GM12878 (cell line): ENCODE data around the gene B3GALT6. TPM values are rescaled to one million over a fixed set of nuclear protein-coding genes. Genes with fewer than 3 reads are reported as not detected.
A peak's percentile ranks its signal among the peaks of the same experiment; 100 is the strongest.
"Not testable (repeated sequence)": the region's sequence is repeated elsewhere in the genome, so short reads cannot be mapped to it uniquely, and the experiment has no call there.

Experiments used
- ATAC-seq: fragments of 200-7000 bp; cut with Tn5 transposase; 3 replicates; pipeline ENCODE4 v1.9.1; 2020; ENCODE audit warnings: mild to moderate bottlenecking, moderate library complexity
- BruUV-seq: library from RNA; stranded (reverse); fragments of 400-500 nt; replicated peaks from 2 replicates; lab custom pipeline; 2021; lab: Mats Ljungman, UMichigan
- CTCF ChIA-PET: fragments of 300-600 bp; sonication (Branson Sonifier 250); formaldehyde crosslinking; extraction: SDS; loops from one replicate; lab custom pipeline; 2021; ENCODE audit warnings: inconsistent platforms; lab: Yijun Ruan, JAX
- POLR2A ChIA-PET: fragments of 350-600 bp; formaldehyde crosslinking; extraction: SDS; loops from one replicate; lab custom pipeline; 2021; ENCODE audit warnings: inconsistent platforms; lab: Charles Lee
- RAD21 ChIA-PET: fragments of 300-600 bp; sonication (Branson Sonifier 250); formaldehyde crosslinking; loops from one replicate; lab custom pipeline; 2023; ENCODE audit warnings: antibody characterized with exemption; ENCODE audit not compliant: unreplicated experiment; lab: Charles Lee
- SMC1A ChIA-PET: fragments of 300-600 bp; sonication (Branson Sonifier 250); formaldehyde crosslinking; loops from one replicate; lab custom pipeline; 2023; ENCODE audit not compliant: unreplicated experiment, uncharacterized antibody; lab: Charles Lee
- DNase-seq: peaks from one replicate; pipeline ENCODE4 v3.0.0-alpha.2; 2011; ENCODE audit warnings: low read depth, low spot score
- FAIRE-seq: peaks from 3 replicates; lab custom pipeline; 2011; peaks lifted over from hg19 to GRCh38; lab: Jason Lieb, UNC
- H2AFZ ChIP-seq: 2 replicates; pipeline ENCODE4 v1.6.0; 2011; ENCODE audit warnings: low read depth, low read length, control low read depth; ENCODE audit not compliant: control insufficient read depth
- H3K27ac ChIP-seq: 2 replicates; pipeline ENCODE4 v1.5.1; 2011; ENCODE audit warnings: control low read depth; ENCODE audit not compliant: control insufficient read depth, insufficient read depth
- H3K27me3 ChIP-seq, 2 experiments: replicated peaks in 1 of 2; 2 replicates each; pipeline versions ENCODE4 v1.6.0 to v1.6.1; 2011; ENCODE audit warnings: low read length in 1 of 2; ENCODE audit not compliant: control insufficient read depth in 2 of 2, insufficient read depth in 2 of 2
- H3K36me3 ChIP-seq, 2 experiments: 2 replicates each; pipeline ENCODE4 v1.5.1; 2011; ENCODE audit warnings: low read length in 1 of 2; ENCODE audit not compliant: control insufficient read depth in 2 of 2, insufficient read depth in 2 of 2
- H3K4me1 ChIP-seq: 2 replicates; pipeline ENCODE4 v1.6.1; 2011; ENCODE audit warnings: mild to moderate bottlenecking, low read length, moderate library complexity, mixed read lengths; ENCODE audit not compliant: control insufficient read depth, insufficient read depth
- H3K4me2 ChIP-seq: 2 replicates; pipeline ENCODE4 v1.6.0; 2011; ENCODE audit warnings: control low read depth; ENCODE audit not compliant: control insufficient read depth, insufficient read depth
- H3K4me3 ChIP-seq: fragments of 200-600 bp; sonication (generic); 2 replicates; pipeline ENCODE4 v1.5.1; 2016
- H3K79me2 ChIP-seq: 2 replicates; pipeline ENCODE4 v1.6.0; 2011; ENCODE audit warnings: low read length; ENCODE audit not compliant: control insufficient read depth, insufficient read depth
- H3K9ac ChIP-seq: 2 replicates; pipeline ENCODE4 v1.8.0; 2011; ENCODE audit warnings: low read length, control low read depth, mixed read lengths; ENCODE audit not compliant: control insufficient read depth, insufficient read depth
- H3K9me3 ChIP-seq: replicated peaks from 3 replicates; pipeline ENCODE4 v1.5.1; 2011; ENCODE audit warnings: mild to moderate bottlenecking, low read length; ENCODE audit not compliant: control insufficient read depth, insufficient read depth
- H4K20me1 ChIP-seq: 2 replicates; pipeline ENCODE4 v1.6.0; 2011; ENCODE audit not compliant: control insufficient read depth, insufficient read depth
- PML ChIP-seq: IDR thresholded peaks from 2 replicates; pipeline ENCODE4 v1.6.1; 2012; ENCODE audit warnings: low read length, inconsistent platforms
- POLR2A ChIP-seq: IDR thresholded peaks from 2 replicates; pipeline ENCODE4 v1.6.1; 2011; ENCODE audit warnings: low read depth, mild to moderate bottlenecking, low read length
- SMAD5 ChIP-seq: IDR thresholded peaks from 2 replicates; pipeline ENCODE4 v1.6.1; 2016; ENCODE audit warnings: antibody characterized with exemption, low read depth
- SUZ12 ChIP-seq: fragments of 200-600 bp; sonication (generic); IDR thresholded peaks from one replicate; pipeline ENCODE4 v1.6.1; 2018; ENCODE audit warnings: antibody characterized with exemption, mild to moderate bottlenecking; ENCODE audit not compliant: unreplicated experiment
- WGBS: methylation state at CpG from one replicate; pipeline ENCODE4 v1.1.6; 2016; ENCODE audit warnings: low lambda C conversion rate; ENCODE audit not compliant: insufficient replicate concordance, insufficient coverage; ENCODE audit errors: missing lambda C conversion rate; 5-methylcytosine and 5-hydroxymethylcytosine counted together
- in situ Hi-C: fragments of 300-500 bp; cut with MboI; formaldehyde crosslinking; loops from 9 replicates; pipeline ENCODE4 v1.14.3; 2018; ENCODE audit warnings: mixed read lengths
- intact Hi-C: fragments of 100-400 bp; cut with micrococcal nuclease; formaldehyde crosslinking; loops from one replicate; pipeline ENCODE4 v1.14.2; 2022; ENCODE audit not compliant: unreplicated experiment
- polyA plus RNA-seq, 11 experiments: library from polyadenylated mRNA; depleted of rRNA in 4 of 11; unstranded in 6 of 11; stranded (reverse) in 5 of 11; fragments of >200 nt; fragmentation: Nextera tagmentation in 4 of 11; fragmentation: Illumina TruSeq in 1 of 11; extraction: Ambion mirVana in 4 of 11; extraction: Trizol in 1 of 11; gene quantifications; 1 replicate in 1 of 11; 2 replicates in 10 of 11; pipeline versions ENCODE4 v1.2.1 to v1.2.3, GENCODE V29; 2011 to 2016; ENCODE audit warnings: inconsistent platforms in 2 of 11, missing spikeins in 2 of 11, low read depth in 1 of 11
- total RNA-seq, 4 experiments: library from RNA; depleted of rRNA in 3 of 4; stranded (reverse); fragments of >200 nt in 3 of 4; fragmentation: Illumina TruSeq in 1 of 4; extraction: Trizol in 1 of 4; gene quantifications; 2 replicates each; pipeline versions ENCODE4 v1.2.1 to v1.2.3, GENCODE V29; 2013 to 2021

B3GALT6 gene
- total and polyA plus RNA-seq, 10 of the 15 experiments (the other 5 are each of a cell fraction or from before 2014, with no cell fraction given), result 0.53 to 20.8 (median 4.5) TPM

GRCh38 chr1:1246577-1247340 lies 14.7 kb downstream of the B3GALT6 start, which contains the start of gene C1QTNF12:
Gene C1QTNF12 (minus strand): TSS chr1:1246722. CDS start chr1:1246690, 32 bp downstream.
- Histone ChIP-seq H3K27me3 (peaks cover 1 to 5% of the 10 kb centered on the region in 2 experiments; a peak in 3 of 4 replicates), H3K79me2 (no peaks in the 10 kb centered on the region), H3K4me1 (peaks cover 12% of the 10 kb centered on the region), H3K9ac (no peak within 1 kb of the TSS), H3K9me3 (no peaks in the 10 kb centered on the region), H3K4me2 (no peak within 1 kb of the TSS), H2AFZ (no peak within 1 kb of the TSS), H3K27ac (no peak within 1 kb of the TSS), H3K36me3 (no peaks in the 10 kb centered on the region), H4K20me1 (no peaks in the 10 kb centered on the region), H3K4me3 (no peak within 1 kb of the TSS)
- 7% methylated on average over 60 of the region's 74 CpGs for WGBS
- ATAC-seq (no peak), FAIRE-seq (no peak), DNase-seq (no peak)
- ChIA-PET RAD21 (no interaction called here), SMC1A (no interaction called here), POLR2A (no interaction called here), CTCF (no interaction called here)
- in situ Hi-C loops, result no loop called here
- TF ChIP-seq PML (no peak), SUZ12 (peak; percentile 73)
- intact Hi-C loops, result no loop called here
- BruUV-seq, result no TSS peak

- ChIA-PET CTCF (no interaction called here), SMC1A (no interaction called here), POLR2A (no interaction called here), RAD21 (no interaction called here)
- intact Hi-C loops, result no loop called here
- no peak overlapping the region for H3K9ac ChIP-seq
- WGBS, result 55% methylated on average over 25 of the region's 25 CpGs
- in situ Hi-C loops, result no loop called here
- BruUV-seq, result no TSS peak
- TF ChIP-seq POLR2A, result peak; percentile 6; the same call in 1 of the 2 replicates
- no peak for TF ChIP-seq SMAD5
- no peak for FAIRE-seq
- no peak overlapping the region for H3K4me2 ChIP-seq
- H3K9me3 ChIP-seq, result no peaks in the 10 kb centered on the region
- H3K4me3 ChIP-seq, result no peak overlapping the region
- DNase-seq, result no peak
- H3K36me3 ChIP-seq, result no peaks in the 10 kb centered on the region; a peak in 1 of 4 replicates
- H4K20me1 ChIP-seq, result no peaks in the 10 kb centered on the region
- H3K27me3 ChIP-seq, result peaks cover 1 to 5% of the 10 kb centered on the region in 2 experiments; a peak in 3 of 4 replicates
- no peak overlapping the region for H3K27ac ChIP-seq
- peaks cover 12% of the 10 kb centered on the region for H3K4me1 ChIP-seq
- ATAC-seq, result no peak
- no peaks in the 10 kb centered on the region for H3K79me2 ChIP-seq
- H2AFZ ChIP-seq, result no peak overlapping the region
These were observed 15.4 kb downstream of the B3GALT6 start for GRCh38 chr1:1247341-1247913.

GRCh38 chr1:1248009-1248913 lies 16.2 kb downstream of the B3GALT6 start:
- SMC1A ChIA-PET, H3K79me2 ChIP-seq, H4K20me1 ChIP-seq, RAD21 ChIA-PET, POLR2A ChIA-PET, H3K4me2 ChIP-seq, H3K27me3 ChIP-seq, DNase-seq, H2AFZ ChIP-seq, BruUV-seq, FAIRE-seq, H3K9me3 ChIP-seq, in situ Hi-C loops, H3K4me3 ChIP-seq, CTCF ChIA-PET, H3K36me3 ChIP-seq, ATAC-seq, H3K27ac ChIP-seq, H3K9ac ChIP-seq, intact Hi-C loops: not testable (repeated sequence)
- WGBS, result 70% methylated on average over 19 of the region's 21 CpGs
- peaks cover 12% of the 10 kb centered on the region for H3K4me1 ChIP-seq
